Endothelial cell of umbilical vein (primary cell): ENCODE data around the gene LIPG. TPM values are rescaled to one million over a fixed set of nuclear protein-coding genes. Genes with fewer than 3 reads are reported as not detected.

ENCODE experiments used
- BruUV-seq: library from RNA; stranded (reverse); fragments of 400-500 nt; replicated peaks from 2 replicates; lab custom pipeline; 2021; lab: Mats Ljungman, UMichigan
- CTCF ChIA-PET: fragments of 300-600, 350-600 bp; sonication (Branson Sonifier 250); formaldehyde crosslinking; loops from one replicate; lab custom pipeline; 2021; ENCODE audit warnings: antibody characterized with exemption, inconsistent platforms; lab: Charles Lee
- POLR2A ChIA-PET: fragments of 300-600, 350-600 bp; sonication (Branson Sonifier 250); formaldehyde crosslinking; loops from one replicate; lab custom pipeline; 2021; ENCODE audit warnings: antibody characterized with exemption, inconsistent platforms; lab: Charles Lee
- DNase-seq: peaks from one replicate; pipeline ENCODE4 v3.0.0-alpha.2; 2011; ENCODE audit warnings: low read depth, low spot score
- FAIRE-seq: peaks from 2 replicates; lab custom pipeline; 2011; peaks lifted over from hg19 to GRCh38; lab: Jason Lieb, UNC
- H2AFZ ChIP-seq: 2 replicates; pipeline ENCODE4 v1.6.0; 2012; ENCODE audit warnings: low read depth, low read length, control low read depth, inconsistent platforms
- H3K27ac ChIP-seq: 2 replicates; pipeline ENCODE4 v1.5.1; 2011; ENCODE audit warnings: low read depth, mild to moderate bottlenecking, control low read depth, low read length, moderate library complexity; ENCODE audit not compliant: insufficient read depth
- H3K27me3 ChIP-seq, 2 experiments: 2 replicates each; pipeline versions ENCODE4 v1.6.0 to v1.6.1; 2011; ENCODE audit warnings: low read length in 2 of 2, mixed read lengths in 1 of 2; ENCODE audit not compliant: control insufficient read depth in 2 of 2, insufficient read depth in 2 of 2
- H3K36me3 ChIP-seq, 2 experiments: 2 replicates in 1 of 2; 3 replicates in 1 of 2; pipeline ENCODE4 v1.5.1; 2011; ENCODE audit warnings: low read length in 2 of 2, mild to moderate bottlenecking in 1 of 2, moderate library complexity in 1 of 2; ENCODE audit not compliant: control insufficient read depth in 2 of 2, insufficient read depth in 2 of 2; ENCODE audit errors: extremely low read depth in 1 of 2
- H3K4me1 ChIP-seq: 3 replicates; pipeline ENCODE4 v1.5.1; 2011; ENCODE audit warnings: mild to moderate bottlenecking, low read length; ENCODE audit not compliant: control insufficient read depth, insufficient read depth; ENCODE audit errors: extremely low read depth
- H3K4me2 ChIP-seq: 2 replicates; pipeline ENCODE4 v1.6.1; 2011; ENCODE audit warnings: low read length, control low read depth, mixed read lengths; ENCODE audit not compliant: insufficient read depth
- H3K4me3 ChIP-seq, 3 experiments: fragments of 200-600 bp in 1 of 3; sonication (generic), shearing (Covaris generic) in 1 of 3; replicated peaks in 1 of 3; 2 replicates each; pipeline ENCODE4 v1.5.1; 2011 to 2016; ENCODE audit warnings: control low read depth in 3 of 3, low read length in 3 of 3, mild to moderate bottlenecking in 2 of 3, inconsistent platforms in 1 of 3, low read depth in 1 of 3, moderate library complexity in 1 of 3; ENCODE audit not compliant: insufficient read depth in 1 of 3
- H3K79me2 ChIP-seq: 2 replicates; pipeline ENCODE4 v1.6.0; 2012; ENCODE audit warnings: low read length, inconsistent platforms; ENCODE audit not compliant: control insufficient read depth, insufficient read depth
- H3K9ac ChIP-seq: replicated peaks from 2 replicates; pipeline ENCODE3; 2011; ENCODE audit warnings: low read length, control low read depth; ENCODE audit not compliant: insufficient read depth; ENCODE audit errors: extremely low read depth
- H3K9me1 ChIP-seq: replicated peaks from 3 replicates; pipeline ENCODE4 v1.6.0; 2011; ENCODE audit warnings: mild to moderate bottlenecking, low read length; ENCODE audit not compliant: control insufficient read depth, insufficient read depth; ENCODE audit errors: extremely low read depth
- H3K9me3 ChIP-seq: replicated peaks from 2 replicates; pipeline ENCODE4 v1.5.1; 2012; ENCODE audit warnings: low read length, inconsistent platforms; ENCODE audit not compliant: control insufficient read depth, insufficient read depth
- H4K20me1 ChIP-seq: replicated peaks from 2 replicates; pipeline ENCODE3; 2011; ENCODE audit warnings: mild to moderate bottlenecking, low read length; ENCODE audit not compliant: control insufficient read depth, insufficient read depth; ENCODE audit errors: extremely low read depth
- CTCF ChIP-seq, 2 donors: IDR thresholded peaks; 1 replicate in 1 of 2; 2 replicates in 1 of 2; pipeline ENCODE4 v1.5.1; 2011; ENCODE audit warnings: low read length in 2 of 2, mild to moderate bottlenecking in 2 of 2, moderate library complexity in 2 of 2, control low read depth in 1 of 2, inconsistent platforms in 1 of 2, low read depth in 1 of 2; ENCODE audit not compliant: insufficient read depth in 1 of 2; ENCODE audit errors: extremely low read depth in 1 of 2
- EZH2 ChIP-seq: IDR thresholded peaks from 2 replicates; pipeline ENCODE4 v1.6.1; 2012; ENCODE audit warnings: borderline replicate concordance, low read depth, mild to moderate bottlenecking, moderate library complexity, low read length, inconsistent platforms; ENCODE audit not compliant: severe bottlenecking
- FOS ChIP-seq: IDR thresholded peaks from 2 replicates; pipeline ENCODE4 v1.6.1; 2011; ENCODE audit warnings: mild to moderate bottlenecking, low read length, moderate library complexity, borderline replicate concordance; ENCODE audit not compliant: insufficient read depth
- GATA2 ChIP-seq: IDR thresholded peaks from 2 replicates; pipeline ENCODE4 v1.7.0; 2011; ENCODE audit warnings: low read depth, mild to moderate bottlenecking, moderate library complexity, mixed read lengths, low read length; ENCODE audit not compliant: insufficient read length, insufficient read depth
- JUN ChIP-seq: IDR thresholded peaks from 2 replicates; pipeline ENCODE4 v1.6.1; 2011; ENCODE audit warnings: borderline replicate concordance, low read depth; ENCODE audit not compliant: insufficient read length, insufficient read depth
- MAX ChIP-seq: IDR thresholded peaks from 2 replicates; pipeline ENCODE4 v1.6.1; 2011; ENCODE audit not compliant: insufficient read depth, insufficient read length
- MYC ChIP-seq: IDR thresholded peaks from one replicate; pipeline ENCODE4 v1.6.1; 2011; ENCODE audit warnings: mild to moderate bottlenecking, low read depth, low read length
- POLR2A ChIP-seq: IDR thresholded peaks from 2 replicates; pipeline ENCODE4 v1.6.1; 2012; ENCODE audit warnings: low read depth, mild to moderate bottlenecking, control low read depth, low read length
- POLR2AphosphoS5 ChIP-seq: IDR thresholded peaks from 2 replicates; pipeline ENCODE4 v1.6.1; 2012; ENCODE audit warnings: low read depth, mild to moderate bottlenecking, control low read depth, low read length, moderate library complexity; ENCODE audit not compliant: insufficient read depth
- dilution Hi-C: fragments of 300-500 bp; cut with MboI; formaldehyde crosslinking; loops from one replicate; pipeline ENCODE4 v1.15.0; 2019; ENCODE audit warnings: low sequenced_read_pairs; ENCODE audit not compliant: extremely low pct_ligation_motif_present
- intact Hi-C: fragments of 100-400 bp; cut with micrococcal nuclease; formaldehyde crosslinking; loops from one replicate; pipeline ENCODE4 v1.10.0; 2022
- polyA plus RNA-seq, 4 experiments: library from polyadenylated mRNA; depleted of rRNA in 3 of 4; stranded (reverse) in 3 of 4; unstranded in 1 of 4; fragments of >200 nt; gene quantifications; 2 replicates each; pipeline versions ENCODE4 v1.2.1 to v1.2.3, GENCODE V29; 2011 to 2012; ENCODE audit warnings: missing spikeins in 1 of 4
- total RNA-seq: library from RNA; stranded (reverse); gene quantifications from 2 replicates; pipeline ENCODE4 v1.2.3, GENCODE V29; 2021

Gene LIPG
- total and polyA plus RNA-seq, 2 donors (not counting 3 experiments of a cell fraction or from before 2014, with no cell fraction given): 80.6 to 86.3 TPM

- H3K79me2 ChIP-seq: no peaks in the 10 kb centered on the region
- no peak overlapping the region for H3K4me3 ChIP-seq
- no peaks in the 10 kb centered on the region for H3K36me3 ChIP-seq
- H3K9me3 ChIP-seq: no peaks in the 10 kb centered on the region
- H4K20me1 ChIP-seq: no peaks in the 10 kb centered on the region
- FAIRE-seq (no peak), DNase-seq (no peak)
- no peak overlapping the region for H3K9ac ChIP-seq
- H3K27me3 ChIP-seq: peaks cover 0 to 2% of the 10 kb centered on the region in 2 experiments
- H3K4me1 ChIP-seq: peaks cover 14% of the 10 kb centered on the region
- intact Hi-C loops (no loop called here), dilution Hi-C loops (no loop called here)
- no peaks in the 10 kb centered on the region for H3K9me1 ChIP-seq
- CTCF ChIA-PET: interaction anchor here (1.5 kb wide), 1 partner anchor 10 kb away, joined by 3 read pairs; no protein-coding TSS in a partner anchor
- BruUV-seq: no TSS peak
- POLR2A ChIA-PET: no interaction called here
- no peak overlapping the region for H2AFZ ChIP-seq
- TF ChIP-seq MYC (no peak), GATA2 (peak; percentile 47)
- H3K27ac ChIP-seq: no peak overlapping the region
- no peak overlapping the region for H3K4me2 ChIP-seq
Observed at GRCh38 chr18:49621717-49622351, 60.0 kb downstream of the LIPG start.

- POLR2A ChIA-PET: no interaction called here
- TF ChIP-seq JUN (no peak), EZH2 (no peak), CTCF (IDR thresholded peaks at IDR 0.05; ENCODE audit: extremely low read depth in 1 of 2, insufficient read depth in 1 of 2, low read depth in 1 of 2, low read length in 2 of 2) (no peak), POLR2AphosphoS5 (no peak), GATA2 (no peak), POLR2A (no peak), MAX (no peak), FOS (no peak), MYC (no peak)
- no peaks in the 10 kb centered on the region for H3K9me1 ChIP-seq
Observed at GRCh38 chr18:49623571-49623970, 61.7 kb downstream of the LIPG start.

More at GRCh38 chr18:49623571-49623970, 61.7 kb downstream of the LIPG start:
- Histone ChIP-seq H2AFZ (no peak overlapping the region), H3K27me3 (peaks cover 0 to 2% of the 10 kb centered on the region in 2 experiments), H3K36me3 (no peaks in the 10 kb centered on the region), H3K4me1 (peaks cover 13% of the 10 kb centered on the region), H3K9me3 (no peaks in the 10 kb centered on the region), H3K4me3 (no peak overlapping the region), H3K9ac (no peak overlapping the region), H3K27ac (no peak overlapping the region), H4K20me1 (no peaks in the 10 kb centered on the region), H3K4me2 (no peak overlapping the region), H3K79me2 (no peaks in the 10 kb centered on the region)
- intact Hi-C loops (no loop called here), dilution Hi-C loops (no loop called here)
- no TSS peak for BruUV-seq
- no peak for DNase-seq
- CTCF ChIA-PET: interaction anchor here (0.6 to 1.2 kb wide), 3 partner anchors 11 to 607 kb away, joined by 3 read pairs; no protein-coding TSS in a partner anchor
- FAIRE-seq: no peak
